Measurements from ENCODE around the gene SLC29A1. TPM values are rescaled to one million over a fixed set of nuclear protein-coding genes. Genes with fewer than 3 reads are reported as not detected.
A peak's percentile ranks its signal among the peaks of the same experiment; 100 is the strongest.

The SLC29A1 gene
- total and polyA plus RNA-seq, 9 of the 15 experiments (the other 6 are each of a cell fraction or from before 2014, with no cell fraction given) = 18.9 to 170 (median 57.7) TPM

DNA sequence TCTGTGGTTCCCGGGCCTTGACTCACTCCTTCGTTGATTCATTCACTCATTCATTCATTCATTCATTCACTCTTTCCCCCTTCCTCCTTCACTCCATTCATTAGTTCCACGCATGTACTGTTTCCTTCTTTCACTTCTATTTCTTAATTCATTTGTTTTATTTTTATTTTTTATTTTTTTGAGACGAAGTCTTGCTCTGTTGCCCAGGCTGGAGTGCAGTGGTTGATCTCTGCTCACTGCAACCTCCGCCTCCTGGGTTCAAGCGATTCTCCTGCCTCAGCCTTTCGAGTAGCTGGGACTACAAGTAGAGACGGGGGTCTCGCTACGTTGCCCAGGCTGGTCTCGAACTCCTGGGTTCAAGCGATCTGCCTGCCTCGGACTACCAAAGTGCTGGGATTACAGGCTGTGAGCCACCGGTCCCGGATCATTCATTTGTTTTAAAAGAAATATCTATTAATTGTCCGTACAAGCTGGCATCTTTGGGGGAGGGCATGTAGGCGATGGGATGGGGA lies 42.4 kb downstream of the SLC29A1 start:
- no peaks in the 10 kb centered on the region for H3K9me1 ChIP-seq (ENCODE audit: control insufficient read depth, insufficient read depth, low read length)
- POLR2A ChIA-PET = interaction anchor here (0.6 to 8.2 kb wide), 2 partner anchors 18 to 134 kb away, joined by 3 to 69 read pairs; partner anchors contain the start of gene HSP90AB1
- H3K4me2 ChIP-seq (ENCODE audit: insufficient read depth, low read length) = peak overlapping the region; percentile 90
- no TSS peak for BruUV-seq (replicated peaks)
- H3K27me3 ChIP-seq (ENCODE audit: control insufficient read depth in 2 of 2, insufficient read depth in 2 of 2, low read length in 2 of 2) = peaks cover 16 to 17% of the 10 kb centered on the region in 2 experiments
- no peaks in the 10 kb centered on the region for H3K9me3 ChIP-seq (replicated peaks; ENCODE audit: control insufficient read depth, insufficient read depth, low read depth, low read length)
- peaks cover 22% of the 10 kb centered on the region; the same call in 1 of the 3 replicates for H3K36me3 ChIP-seq (ENCODE audit: control insufficient read depth, insufficient read depth, low read length)
- peak overlapping the region; percentile 83 for H3K4me3 ChIP-seq
- DNase-seq (ENCODE audit: extremely low read depth in 1 of 4, low spot score in 3 of 4) (no peak), ATAC-seq (no peak), FAIRE-seq (no peak)
- in situ Hi-C loops (cut with MboI) = loop anchor here (5.0 kb wide), 1 partner anchor 77 kb away; the partner anchor contains the start of gene SPATS1
- CTCF ChIA-PET (ENCODE audit: low intra/inter-chr PET ratio) = interaction anchor here (1.0 kb wide), 1 partner anchor 73 kb away, joined by 5 read pairs; no protein-coding TSS in a partner anchor
- peak overlapping the region; percentile 74; the same call in 1 of the 3 replicates for H3K27ac ChIP-seq (ENCODE audit: extremely low read depth, low read depth, low read length)
- H2AFZ ChIP-seq (ENCODE audit: low read depth, low read length) = peak overlapping the region; percentile 86
- H3K9ac ChIP-seq (ENCODE audit: insufficient read depth in 1 of 2, low read depth in 2 of 2, low read length in 2 of 2) = peak overlapping the region in 1 of 2 experiments; percentile 74; a peak in 1 of 4 replicates
- peaks cover 19 to 36% of the 10 kb centered on the region in 2 experiments; a peak in 4 of 5 replicates for H3K4me1 ChIP-seq (replicated peaks in 1 of 2; ENCODE audit: control insufficient read depth in 2 of 2, insufficient read depth in 2 of 2, low read length in 2 of 2)
- peaks cover 3% of the 10 kb centered on the region; the same call in 1 of the 2 replicates for H4K20me1 ChIP-seq (replicated peaks; ENCODE audit: control insufficient read depth, insufficient read depth, low read length)
- peaks cover 17% of the 10 kb centered on the region for H3K79me2 ChIP-seq (ENCODE audit: control insufficient read depth, insufficient read depth, low read length)
- 59% methylated on average over 17 of the region's 17 CpGs for WGBS (ENCODE audit: insufficient coverage, low coverage, missing lambda C conversion rate)
- intact Hi-C loops (cut with micrococcal nuclease) = loop anchor here (5.0 kb wide), 1 partner anchor 168 kb away; no protein-coding TSS in a partner anchor
- peak; percentile 72 for TF ChIP-seq SMARCE1 (IDR thresholded peaks at IDR 0.05)
- TF ChIP-seq, protein P1, sequence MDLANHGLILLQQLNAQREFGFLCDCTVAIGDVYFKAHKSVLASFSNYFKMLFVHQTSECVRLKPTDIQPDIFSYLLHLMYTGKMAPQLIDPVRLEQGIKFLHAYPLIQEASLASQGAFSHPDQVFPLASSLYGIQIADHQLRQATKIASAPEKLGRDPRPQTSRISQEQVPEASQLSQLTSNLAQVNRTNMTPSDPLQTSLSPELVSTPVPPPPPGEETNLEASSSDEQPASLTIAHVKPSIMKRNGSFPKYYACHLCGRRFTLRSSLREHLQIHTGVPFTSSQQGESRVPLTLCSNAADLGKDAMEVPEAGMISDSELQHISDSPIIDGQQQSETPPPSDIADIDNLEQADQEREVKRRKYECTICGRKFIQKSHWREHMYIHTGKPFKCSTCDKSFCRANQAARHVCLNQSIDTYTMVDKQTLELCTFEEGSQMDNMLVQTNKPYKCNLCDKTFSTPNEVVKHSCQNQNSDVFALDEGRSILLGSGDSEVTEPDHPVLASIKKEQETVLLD (IDR thresholded peaks at IDR 0.05) = peak; percentile 55
- TF ChIP-seq, protein P2, sequence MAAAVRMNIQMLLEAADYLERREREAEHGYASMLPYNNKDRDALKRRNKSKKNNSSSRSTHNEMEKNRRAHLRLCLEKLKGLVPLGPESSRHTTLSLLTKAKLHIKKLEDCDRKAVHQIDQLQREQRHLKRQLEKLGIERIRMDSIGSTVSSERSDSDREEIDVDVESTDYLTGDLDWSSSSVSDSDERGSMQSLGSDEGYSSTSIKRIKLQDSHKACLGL (CRISPR knock-in tag; IDR thresholded peaks at IDR 0.05; ENCODE audit: borderline replicate concordance, poor library complexity, severe bottlenecking) = no peak
- TF ChIP-seq, protein P3, sequence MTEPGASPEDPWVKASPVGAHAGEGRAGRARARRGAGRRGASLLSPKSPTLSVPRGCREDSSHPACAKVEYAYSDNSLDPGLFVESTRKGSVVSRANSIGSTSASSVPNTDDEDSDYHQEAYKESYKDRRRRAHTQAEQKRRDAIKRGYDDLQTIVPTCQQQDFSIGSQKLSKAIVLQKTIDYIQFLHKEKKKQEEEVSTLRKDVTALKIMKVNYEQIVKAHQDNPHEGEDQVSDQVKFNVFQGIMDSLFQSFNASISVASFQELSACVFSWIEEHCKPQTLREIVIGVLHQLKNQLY (CRISPR knock-in tag; conservative IDR thresholded peaks at IDR 0.05) = no peak
- TF ChIP-seq ARID2 (IDR thresholded peaks at IDR 0.05) = 0 out of 2 replicates have a peak, but pooled peaks have one; percentile 42
- TF ChIP-seq ZNF766 (CRISPR knock-in tag; conservative IDR thresholded peaks at IDR 0.05) = no peak
- no peak for TF ChIP-seq ZNF311 (CRISPR knock-in tag; IDR thresholded peaks at IDR 0.05)
- TF ChIP-seq ARID1B (IDR thresholded peaks at IDR 0.05) = peak; percentile 61
- TF ChIP-seq ZNF695 (CRISPR knock-in tag; IDR thresholded peaks at IDR 0.05) = no peak
- TF ChIP-seq HEY1 (CRISPR knock-in tag; IDR thresholded peaks at IDR 0.05; ENCODE audit: borderline replicate concordance) = no peak
- TF ChIP-seq CEBPG (CRISPR knock-in tag; IDR thresholded peaks at IDR 0.05) = no peak
- TF ChIP-seq CEBPG (tag; conservative IDR thresholded peaks at IDR 0.05 in 1 of 2, IDR thresholded peaks at IDR 0.05 in 1 of 2) = no peak
- TF ChIP-seq, protein P4, sequence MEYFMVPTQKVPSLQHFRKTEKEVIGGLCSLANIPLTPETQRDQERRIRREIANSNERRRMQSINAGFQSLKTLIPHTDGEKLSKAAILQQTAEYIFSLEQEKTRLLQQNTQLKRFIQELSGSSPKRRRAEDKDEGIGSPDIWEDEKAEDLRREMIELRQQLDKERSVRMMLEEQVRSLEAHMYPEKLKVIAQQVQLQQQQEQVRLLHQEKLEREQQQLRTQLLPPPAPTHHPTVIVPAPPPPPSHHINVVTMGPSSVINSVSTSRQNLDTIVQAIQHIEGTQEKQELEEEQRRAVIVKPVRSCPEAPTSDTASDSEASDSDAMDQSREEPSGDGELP (CRISPR knock-in tag; IDR thresholded peaks at IDR 0.05; ENCODE audit: borderline replicate concordance) = no peak
- TF ChIP-seq, protein P5, sequence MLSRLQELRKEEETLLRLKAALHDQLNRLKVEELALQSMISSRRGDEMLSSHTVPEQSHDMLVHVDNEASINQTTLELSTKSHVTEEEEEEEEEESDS (CRISPR knock-in tag; IDR thresholded peaks at IDR 0.05) = no peak
- no peak for TF ChIP-seq ZSCAN32 (CRISPR knock-in tag; IDR thresholded peaks at IDR 0.05)
- 0 out of 2 replicates have a peak, but pooled peaks have one; percentile 31 for TF ChIP-seq HDAC2 (IDR thresholded peaks at IDR 0.05)
- no peak for TF ChIP-seq CHD4 (IDR thresholded peaks at IDR 0.05; ENCODE audit: insufficient read depth, insufficient replicate concordance, low read depth, low read length, poor library complexity, severe bottlenecking)
- no peak for TF ChIP-seq ADNP (tag; IDR thresholded peaks at IDR 0.05)
- no peak for TF ChIP-seq BCL6 (CRISPR knock-in tag; IDR thresholded peaks at IDR 0.05)
